SK-N-SH treated with all-trans-retinoic acid at 6 μM for 48 hours (cell line): ENCODE data around the gene ME1.

Source experiments
- ATAC-seq: fragments of 200-7000 bp; cut with Tn5 transposase; 3 replicates; pipeline ENCODE4 v1.9.1; 2020; ENCODE audit warnings: mild to moderate bottlenecking, moderate library complexity
- ARNTL ChIP-seq: fragments of 450-650 bp; formaldehyde crosslinking; IDR thresholded peaks from 2 replicates; pipeline ENCODE4 v1.5.0; 2020; ENCODE audit warnings: low read depth, mild to moderate bottlenecking, moderate library complexity, borderline replicate concordance
- BACH2 ChIP-seq: fragments of 250-450 bp; sonication (Bioruptor Pico); IDR thresholded peaks from 2 replicates; pipeline ENCODE4 v1.9.0; 2021; ENCODE audit warnings: mild to moderate bottlenecking, borderline replicate concordance
- CSDC2 ChIP-seq: fragments of 250-450 bp; sonication (Bioruptor Pico); IDR thresholded peaks from 2 replicates; pipeline ENCODE4 v1.5.0; 2020; ENCODE audit warnings: mild to moderate bottlenecking, moderate library complexity
- ESRRG ChIP-seq: fragments of 250-450 bp; sonication (Bioruptor Pico); IDR thresholded peaks from 2 replicates; pipeline ENCODE4 v1.6.1; 2021; ENCODE audit warnings: mild to moderate bottlenecking
- GLIS3 ChIP-seq: fragments of 250-450 bp; sonication (Bioruptor Pico); IDR thresholded peaks from 2 replicates; pipeline ENCODE4 v1.5.0; 2020; ENCODE audit warnings: mild to moderate bottlenecking, moderate library complexity
- OSR1 ChIP-seq: fragments of 250-450 bp; sonication (Bioruptor Pico); IDR thresholded peaks from 2 replicates; pipeline ENCODE4 v1.8.0; 2022; ENCODE audit warnings: moderate library complexity, mild to moderate bottlenecking, inconsistent platforms
- POU6F1 ChIP-seq: fragments of 250-450 bp; sonication (Bioruptor Pico); IDR thresholded peaks from 2 replicates; pipeline ENCODE4 v1.8.0; 2021; ENCODE audit warnings: low read depth, mild to moderate bottlenecking, moderate library complexity, borderline replicate concordance
- PPARA ChIP-seq: fragments of 250-450 bp; sonication (Bioruptor Pico); IDR thresholded peaks from 2 replicates; pipeline ENCODE4 v1.5.0; 2020; ENCODE audit warnings: mild to moderate bottlenecking, borderline replicate concordance
- RARB ChIP-seq: fragments of 250-450 bp; sonication (Bioruptor Pico); IDR thresholded peaks from 2 replicates; pipeline ENCODE4 v1.8.0; 2021; ENCODE audit warnings: mild to moderate bottlenecking, moderate library complexity
- SNAI2 ChIP-seq: fragments of 250-450 bp; sonication (Bioruptor Pico); IDR thresholded peaks from 2 replicates; pipeline ENCODE4 v1.5.0; 2020; ENCODE audit warnings: mild to moderate bottlenecking, moderate library complexity
- TCF4 ChIP-seq: fragments of 250-450 bp; sonication (Bioruptor Pico); IDR thresholded peaks from 2 replicates; pipeline ENCODE4 v1.8.0; 2021; ENCODE audit warnings: mild to moderate bottlenecking, moderate library complexity, borderline replicate concordance
- TOX ChIP-seq: fragments of 250-450 bp; sonication (Bioruptor Pico); IDR thresholded peaks from 2 replicates; pipeline ENCODE4 v1.8.0; 2021; ENCODE audit warnings: mild to moderate bottlenecking, moderate library complexity, borderline replicate concordance
- ZC3H10 ChIP-seq: fragments of 250-450 bp; sonication (Bioruptor Pico); IDR thresholded peaks from 2 replicates; pipeline ENCODE4 v1.5.1; 2021; ENCODE audit warnings: mild to moderate bottlenecking, moderate library complexity
- ZFP3 ChIP-seq: fragments of 250-450 bp; sonication (Bioruptor Pico); IDR thresholded peaks from 2 replicates; pipeline ENCODE4 v1.5.0; 2020; ENCODE audit warnings: mild to moderate bottlenecking, moderate library complexity
- ZFP30 ChIP-seq: fragments of 450-650 bp; formaldehyde crosslinking; IDR thresholded peaks from 2 replicates; pipeline ENCODE4 v1.5.0; 2022; ENCODE audit warnings: mild to moderate bottlenecking, moderate library complexity
- ZNF565 ChIP-seq: fragments of 450-650 bp; formaldehyde crosslinking; conservative IDR thresholded peaks from 2 replicates; pipeline ENCODE4 v1.5.0; 2020; ENCODE audit warnings: low read depth, mild to moderate bottlenecking, moderate library complexity
- ZNF70 ChIP-seq: fragments of 450-650 bp; formaldehyde crosslinking; IDR thresholded peaks from 2 replicates; pipeline ENCODE4 v1.5.0; 2020; ENCODE audit warnings: mild to moderate bottlenecking, moderate library complexity
- ZNF8 ChIP-seq: fragments of 450-650 bp; formaldehyde crosslinking; IDR thresholded peaks from 2 replicates; pipeline ENCODE4 v1.5.0; 2020; ENCODE audit warnings: mild to moderate bottlenecking, moderate library complexity
- TF ChIP-seq, protein P1 (sequence below): fragments of 250-450 bp; sonication (Bioruptor Pico); IDR thresholded peaks from 2 replicates; pipeline ENCODE4 v1.8.0; 2020; ENCODE audit warnings: mild to moderate bottlenecking, moderate library complexity, borderline replicate concordance
- TF ChIP-seq, protein P2 (sequence below): fragments of 250-450 bp; sonication (Bioruptor Pico); IDR thresholded peaks from 2 replicates; pipeline ENCODE4 v1.5.1; 2021; ENCODE audit warnings: mild to moderate bottlenecking, moderate library complexity
- TF ChIP-seq, protein P3 (sequence below): fragments of 250-450 bp; sonication (Bioruptor Pico); IDR thresholded peaks from 2 replicates; pipeline ENCODE4 v1.5.1; 2020; ENCODE audit warnings: low read depth, mild to moderate bottlenecking, moderate library complexity

Gene ME1

DNA sequence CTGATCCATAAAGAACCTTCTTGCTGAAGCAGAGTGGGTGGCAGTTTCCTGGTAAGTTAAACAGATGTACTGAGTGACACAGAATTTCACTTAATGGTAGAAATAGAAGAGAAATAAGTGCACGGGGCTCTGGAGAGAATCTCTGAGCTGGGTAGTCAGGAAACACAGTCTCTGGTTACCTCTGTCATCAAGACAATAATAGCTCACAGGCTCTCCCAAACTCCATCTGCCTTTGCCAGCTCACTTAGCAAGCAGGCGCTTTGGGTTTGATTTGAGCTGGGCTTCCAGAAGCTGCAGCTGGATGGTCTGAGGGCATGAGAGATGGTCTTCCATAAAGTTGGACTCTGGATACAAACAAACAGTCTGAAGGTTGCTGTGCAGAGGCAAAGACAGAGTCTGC, 41.9 kb upstream of the ME1 start:
- no peak for ATAC-seq

DNA sequence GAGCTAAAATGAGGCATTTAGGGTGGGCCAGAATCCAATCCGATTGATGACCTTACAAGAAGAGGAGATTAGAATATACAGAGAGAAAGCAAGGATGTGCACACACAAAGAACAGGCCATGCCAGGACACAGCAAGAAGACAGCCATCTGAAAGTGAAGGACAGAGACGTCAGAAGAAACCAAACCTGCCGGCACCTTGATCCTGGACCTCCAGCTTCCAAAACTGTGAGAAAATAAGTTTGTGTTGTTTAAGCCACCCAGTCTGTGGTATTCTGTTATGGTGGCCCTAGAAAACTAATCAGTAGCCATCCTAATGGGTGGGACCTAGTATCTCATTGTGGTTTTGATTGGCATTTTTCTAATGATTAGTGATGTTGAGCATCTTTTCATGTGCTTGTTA, 39.7 kb upstream of the ME1 start:
- TF ChIP-seq ZNF8 (CRISPR knock-in tag) (no peak), ZC3H10 (CRISPR knock-in tag) (no peak), CSDC2 (CRISPR knock-in tag) (no peak), ZNF70 (CRISPR knock-in tag) (no peak), RARB (CRISPR knock-in tag) (no peak), POU6F1 (CRISPR knock-in tag) (no peak), GLIS3 (CRISPR knock-in tag) (no peak), ZNF565 (no peak), BACH2 (CRISPR knock-in tag) (no peak), SNAI2 (CRISPR knock-in tag) (no peak), TCF4 (CRISPR knock-in tag) (no peak)
- TF ChIP-seq, protein P1, sequence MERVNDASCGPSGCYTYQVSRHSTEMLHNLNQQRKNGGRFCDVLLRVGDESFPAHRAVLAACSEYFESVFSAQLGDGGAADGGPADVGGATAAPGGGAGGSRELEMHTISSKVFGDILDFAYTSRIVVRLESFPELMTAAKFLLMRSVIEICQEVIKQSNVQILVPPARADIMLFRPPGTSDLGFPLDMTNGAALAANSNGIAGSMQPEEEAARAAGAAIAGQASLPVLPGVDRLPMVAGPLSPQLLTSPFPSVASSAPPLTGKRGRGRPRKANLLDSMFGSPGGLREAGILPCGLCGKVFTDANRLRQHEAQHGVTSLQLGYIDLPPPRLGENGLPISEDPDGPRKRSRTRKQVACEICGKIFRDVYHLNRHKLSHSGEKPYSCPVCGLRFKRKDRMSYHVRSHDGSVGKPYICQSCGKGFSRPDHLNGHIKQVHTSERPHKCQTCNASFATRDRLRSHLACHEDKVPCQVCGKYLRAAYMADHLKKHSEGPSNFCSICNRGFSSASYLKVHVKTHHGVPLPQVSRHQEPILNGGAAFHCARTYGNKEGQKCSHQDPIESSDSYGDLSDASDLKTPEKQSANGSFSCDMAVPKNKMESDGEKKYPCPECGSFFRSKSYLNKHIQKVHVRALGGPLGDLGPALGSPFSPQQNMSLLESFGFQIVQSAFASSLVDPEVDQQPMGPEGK (CRISPR knock-in tag): no peak
- TF ChIP-seq, protein P2, sequence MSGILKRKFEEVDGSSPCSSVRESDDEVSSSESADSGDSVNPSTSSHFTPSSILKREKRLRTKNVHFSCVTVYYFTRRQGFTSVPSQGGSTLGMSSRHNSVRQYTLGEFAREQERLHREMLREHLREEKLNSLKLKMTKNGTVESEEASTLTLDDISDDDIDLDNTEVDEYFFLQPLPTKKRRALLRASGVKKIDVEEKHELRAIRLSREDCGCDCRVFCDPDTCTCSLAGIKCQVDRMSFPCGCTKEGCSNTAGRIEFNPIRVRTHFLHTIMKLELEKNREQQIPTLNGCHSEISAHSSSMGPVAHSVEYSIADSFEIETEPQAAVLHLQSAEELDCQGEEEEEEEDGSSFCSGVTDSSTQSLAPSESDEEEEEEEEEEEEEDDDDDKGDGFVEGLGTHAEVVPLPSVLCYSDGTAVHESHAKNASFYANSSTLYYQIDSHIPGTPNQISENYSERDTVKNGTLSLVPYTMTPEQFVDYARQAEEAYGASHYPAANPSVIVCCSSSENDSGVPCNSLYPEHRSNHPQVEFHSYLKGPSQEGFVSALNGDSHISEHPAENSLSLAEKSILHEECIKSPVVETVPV (CRISPR knock-in tag): no peak
- no peak for ATAC-seq

More for the DNA sequence above, 41.9 kb upstream of the ME1 start:
- TF ChIP-seq TOX (CRISPR knock-in tag): no peak
- no peak for TF ChIP-seq GLIS3 (CRISPR knock-in tag)
- no peak for TF ChIP-seq ARNTL (CRISPR knock-in tag)
- TF ChIP-seq ZFP3 (CRISPR knock-in tag): no peak
- TF ChIP-seq, protein P1 (CRISPR knock-in tag): no peak
- no peak for TF ChIP-seq RARB (CRISPR knock-in tag)
- TF ChIP-seq ESRRG: no peak
- TF ChIP-seq, protein P3, sequence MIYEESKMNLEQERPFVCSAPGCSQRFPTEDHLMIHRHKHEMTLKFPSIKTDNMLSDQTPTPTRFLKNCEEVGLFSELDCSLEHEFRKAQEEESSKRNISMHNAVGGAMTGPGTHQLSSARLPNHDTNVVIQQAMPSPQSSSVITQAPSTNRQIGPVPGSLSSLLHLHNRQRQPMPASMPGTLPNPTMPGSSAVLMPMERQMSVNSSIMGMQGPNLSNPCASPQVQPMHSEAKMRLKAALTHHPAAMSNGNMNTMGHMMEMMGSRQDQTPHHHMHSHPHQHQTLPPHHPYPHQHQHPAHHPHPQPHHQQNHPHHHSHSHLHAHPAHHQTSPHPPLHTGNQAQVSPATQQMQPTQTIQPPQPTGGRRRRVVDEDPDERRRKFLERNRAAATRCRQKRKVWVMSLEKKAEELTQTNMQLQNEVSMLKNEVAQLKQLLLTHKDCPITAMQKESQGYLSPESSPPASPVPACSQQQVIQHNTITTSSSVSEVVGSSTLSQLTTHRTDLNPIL (CRISPR knock-in tag): no peak
- no peak for TF ChIP-seq ZNF8 (CRISPR knock-in tag)
- TF ChIP-seq ZFP30: no peak
- TF ChIP-seq PPARA (CRISPR knock-in tag): no peak
- TF ChIP-seq OSR1 (CRISPR knock-in tag): no peak

DNA sequence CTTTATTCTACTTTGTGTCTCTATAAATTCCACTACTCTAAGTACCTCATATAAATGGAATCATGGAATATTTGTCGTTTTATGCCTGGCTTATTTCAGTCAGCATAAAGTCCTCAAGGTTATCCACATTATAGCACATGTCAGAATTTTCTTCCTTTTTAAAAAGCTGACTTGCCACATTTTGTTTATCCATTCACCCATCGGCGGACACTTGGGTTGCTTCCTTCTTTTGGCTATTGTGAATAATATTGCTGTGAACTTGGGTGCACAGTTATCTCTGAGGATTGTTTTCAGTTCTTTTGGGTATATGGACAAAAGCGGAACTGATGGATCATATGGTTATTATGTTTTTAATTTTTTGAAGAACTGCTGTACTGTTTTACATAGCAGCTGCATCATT, 39.1 kb upstream of the ME1 start:
- no peak for ATAC-seq
- TF ChIP-seq GLIS3 (CRISPR knock-in tag) (no peak), POU6F1 (CRISPR knock-in tag) (no peak), PPARA (CRISPR knock-in tag) (no peak), OSR1 (CRISPR knock-in tag) (no peak)
